WTC11 (cell line): ENCODE data around the gene RAPGEF5.

Source experiments
- CREM ChIP-seq: sonication (generic); formaldehyde crosslinking; IDR thresholded peaks from 2 replicates; pipeline ENCODE4 v1.8.1; 2022; ENCODE audit warnings: mild to moderate bottlenecking, missing genetic modification reagents, moderate library complexity
- CTCF ChIP-seq: fragments of 200-600 bp; IDR thresholded peaks from 2 replicates; pipeline ENCODE4 v1.8.0; 2022; ENCODE audit warnings: antibody characterized with exemption
- ETV6 ChIP-seq: sonication (generic); formaldehyde crosslinking; IDR thresholded peaks from 2 replicates; pipeline ENCODE4 v1.8.1; 2022; ENCODE audit warnings: mild to moderate bottlenecking, missing genetic modification reagents
- FOXJ3 ChIP-seq: sonication (generic); formaldehyde crosslinking; IDR thresholded peaks from 2 replicates; pipeline ENCODE4 v1.9.0; 2021; ENCODE audit warnings: missing genetic modification reagents, mild to moderate bottlenecking, borderline replicate concordance
- FOXK1 ChIP-seq: sonication (generic); formaldehyde crosslinking; IDR thresholded peaks from 2 replicates; pipeline ENCODE4 v1.8.0; 2022; ENCODE audit warnings: mild to moderate bottlenecking, moderate library complexity, missing genetic modification reagents
- KAT7 ChIP-seq: sonication (generic); formaldehyde crosslinking; IDR thresholded peaks from 2 replicates; pipeline ENCODE4 v1.8.1; 2023; ENCODE audit warnings: missing genetic modification reagents, mild to moderate bottlenecking, borderline replicate concordance
- NR2C2 ChIP-seq: sonication (generic); formaldehyde crosslinking; IDR thresholded peaks from 2 replicates; pipeline ENCODE4 v1.8.0; 2022; ENCODE audit warnings: mild to moderate bottlenecking, missing genetic modification reagents
- NR3C1 ChIP-seq: sonication (generic); formaldehyde crosslinking; conservative IDR thresholded peaks from 2 replicates; pipeline ENCODE4 v1.8.1; 2023; ENCODE audit warnings: low read depth, mild to moderate bottlenecking, missing genetic modification reagents
- ZNF121 ChIP-seq: sonication (generic); formaldehyde crosslinking; IDR thresholded peaks from 2 replicates; pipeline ENCODE4 v1.8.0; 2023; ENCODE audit warnings: missing genetic modification reagents
- ZNF263 ChIP-seq: sonication (generic); formaldehyde crosslinking; IDR thresholded peaks from 2 replicates; pipeline ENCODE4 v1.8.1; 2022; ENCODE audit warnings: low read depth, mild to moderate bottlenecking, moderate library complexity, missing genetic modification reagents
- ZNF423 ChIP-seq: fragments of 250-450 bp; sonication (Bioruptor Pico); IDR thresholded peaks from 2 replicates; pipeline ENCODE4 v2.1.2; 2022; ENCODE audit warnings: mild to moderate bottlenecking, moderate library complexity
- TF ChIP-seq, protein P1 (sequence below): sonication (generic); formaldehyde crosslinking; IDR thresholded peaks from 2 replicates; pipeline ENCODE4 v1.8.1; 2022; ENCODE audit warnings: mild to moderate bottlenecking, missing genetic modification reagents, moderate library complexity, borderline replicate concordance
- TF ChIP-seq, protein P2 (sequence below): sonication (generic); formaldehyde crosslinking; IDR thresholded peaks from 2 replicates; pipeline ENCODE4 v1.8.1; 2022; ENCODE audit warnings: missing genetic modification reagents, borderline replicate concordance

GRCh38 chr7:22350466-22351328, 6.3 kb downstream of the RAPGEF5 start:
- TF ChIP-seq CREM (CRISPR knock-in tag) (no peak), NR2C2 (CRISPR knock-in tag) (no peak), ZNF263 (CRISPR knock-in tag) (no peak), CTCF (no peak), KAT7 (CRISPR knock-in tag) (no peak), ZNF121 (CRISPR knock-in tag) (no peak), ZNF423 (CRISPR knock-in tag) (no peak), NR3C1 (CRISPR knock-in tag) (no peak), FOXJ3 (CRISPR knock-in tag) (no peak), ETV6 (CRISPR knock-in tag) (no peak), FOXK1 (CRISPR knock-in tag) (no peak)
- TF ChIP-seq, protein P1, sequence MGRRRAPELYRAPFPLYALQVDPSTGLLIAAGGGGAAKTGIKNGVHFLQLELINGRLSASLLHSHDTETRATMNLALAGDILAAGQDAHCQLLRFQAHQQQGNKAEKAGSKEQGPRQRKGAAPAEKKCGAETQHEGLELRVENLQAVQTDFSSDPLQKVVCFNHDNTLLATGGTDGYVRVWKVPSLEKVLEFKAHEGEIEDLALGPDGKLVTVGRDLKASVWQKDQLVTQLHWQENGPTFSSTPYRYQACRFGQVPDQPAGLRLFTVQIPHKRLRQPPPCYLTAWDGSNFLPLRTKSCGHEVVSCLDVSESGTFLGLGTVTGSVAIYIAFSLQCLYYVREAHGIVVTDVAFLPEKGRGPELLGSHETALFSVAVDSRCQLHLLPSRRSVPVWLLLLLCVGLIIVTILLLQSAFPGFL = no peak
- TF ChIP-seq, protein P2, sequence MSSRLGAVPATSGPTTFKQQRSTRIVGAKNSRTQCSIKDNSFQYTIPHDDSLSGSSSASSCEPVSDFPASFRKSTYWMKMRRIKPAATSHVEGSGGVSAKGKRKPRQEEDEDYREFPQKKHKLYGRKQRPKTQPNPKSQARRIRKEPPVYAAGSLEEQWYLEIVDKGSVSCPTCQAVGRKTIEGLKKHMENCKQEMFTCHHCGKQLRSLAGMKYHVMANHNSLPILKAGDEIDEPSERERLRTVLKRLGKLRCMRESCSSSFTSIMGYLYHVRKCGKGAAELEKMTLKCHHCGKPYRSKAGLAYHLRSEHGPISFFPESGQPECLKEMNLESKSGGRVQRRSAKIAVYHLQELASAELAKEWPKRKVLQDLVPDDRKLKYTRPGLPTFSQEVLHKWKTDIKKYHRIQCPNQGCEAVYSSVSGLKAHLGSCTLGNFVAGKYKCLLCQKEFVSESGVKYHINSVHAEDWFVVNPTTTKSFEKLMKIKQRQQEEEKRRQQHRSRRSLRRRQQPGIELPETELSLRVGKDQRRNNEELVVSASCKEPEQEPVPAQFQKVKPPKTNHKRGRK = no peak
